ENCODE results near the gene ADPRS. TPM values are rescaled to one million over a fixed set of nuclear protein-coding genes. Genes with fewer than 3 reads are reported as not detected.

The ADPRS gene
- total RNA-seq, 1 experiment from 2014 or later = 30.0 TPM

DNA sequence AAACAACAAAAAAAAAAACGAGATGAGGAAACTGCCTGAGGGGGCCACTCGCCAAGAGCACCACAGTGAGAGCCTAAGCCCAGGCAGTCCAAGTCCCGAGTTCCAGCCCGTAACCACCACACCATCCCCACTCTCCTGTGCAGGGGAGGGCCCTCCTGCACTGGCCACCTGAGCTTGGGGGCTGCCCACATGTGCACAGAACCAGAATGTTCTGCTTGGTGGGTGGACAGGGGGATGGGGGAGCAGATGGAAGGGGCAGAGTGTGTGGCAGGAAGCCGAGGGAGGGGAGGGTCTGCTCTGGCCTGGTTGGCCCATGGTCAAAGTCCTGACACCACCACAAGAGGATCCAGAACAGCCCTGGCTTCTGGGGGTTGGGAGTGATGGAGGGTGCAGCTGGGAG, 17.6 kb downstream of the ADPRS start:
- H3K4me2 ChIP-seq = no peak overlapping the region
- BruUV-seq (replicated peaks) = no TSS peak
- DNase-seq = no peak
- ChIA-PET POLR2A (ENCODE audit: unreplicated experiment) (no interaction called here), CTCF (no interaction called here)
- H3K9me2 ChIP-seq (ENCODE audit: insufficient read depth) = no peaks in the 10 kb centered on the region
- no peaks in the 10 kb centered on the region; the same call in 1 of the 2 replicates for H3F3A ChIP-seq (ENCODE audit: insufficient read depth, low read depth)
- no peak overlapping the region for H3K27ac ChIP-seq
- H3K4me1 ChIP-seq (replicated peaks; ENCODE audit: insufficient read depth) = peaks cover 17% of the 10 kb centered on the region
- no peaks in the 10 kb centered on the region for H3K79me2 ChIP-seq (ENCODE audit: low read depth)
- no peak overlapping the region for H2AFZ ChIP-seq
- TF ChIP-seq CTCF (conservative IDR thresholded peaks at IDR 0.05) (no peak), EZH2 (IDR thresholded peaks at IDR 0.05; ENCODE audit: low read depth) (no peak)
- no peaks in the 10 kb centered on the region for H3K9me3 ChIP-seq (ENCODE audit: insufficient read depth, low read depth)
- H3K4me3 ChIP-seq = no peak overlapping the region
- intact Hi-C loops (cut with micrococcal nuclease; ENCODE audit: unreplicated experiment) = no loop called here
- H4K20me1 ChIP-seq (ENCODE audit: insufficient read depth) = no peaks in the 10 kb centered on the region
- H3K27me3 ChIP-seq (ENCODE audit: insufficient read depth, low read depth) = no peaks in the 10 kb centered on the region
- no peaks in the 10 kb centered on the region for H3K36me3 ChIP-seq (ENCODE audit: low read depth)

DNA sequence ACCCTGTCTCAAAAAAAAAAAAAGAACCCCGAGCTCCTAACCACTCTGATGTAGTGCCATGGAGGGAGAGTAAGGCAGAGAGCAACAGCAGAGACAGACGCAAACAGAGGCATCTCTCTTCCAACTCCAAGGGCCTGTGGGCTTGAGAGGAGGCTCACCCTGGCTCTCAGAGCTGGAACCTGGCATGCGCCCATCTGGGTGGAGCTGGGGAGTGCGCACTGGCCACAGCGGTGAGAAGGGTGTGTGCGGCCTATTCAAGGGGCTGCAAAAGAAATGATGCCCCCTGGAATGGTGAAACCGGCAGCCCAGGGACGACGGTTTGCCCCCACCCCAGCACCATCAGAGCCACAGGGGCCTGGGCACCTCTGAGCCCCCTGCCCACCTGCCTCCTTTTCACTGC, 18.7 kb downstream of the ADPRS start:
- H3K4me2 ChIP-seq = no peak overlapping the region
- intact Hi-C loops (cut with micrococcal nuclease; ENCODE audit: unreplicated experiment) = no loop called here
- no peaks in the 10 kb centered on the region for H3K79me2 ChIP-seq (ENCODE audit: low read depth)
- DNase-seq = no peak
- H3K36me3 ChIP-seq (ENCODE audit: low read depth) = no peaks in the 10 kb centered on the region
- no peak overlapping the region for H3K4me3 ChIP-seq
- no TSS peak for BruUV-seq (replicated peaks)
- H3K4me1 ChIP-seq (replicated peaks; ENCODE audit: insufficient read depth) = peaks cover 17% of the 10 kb centered on the region
- no peaks in the 10 kb centered on the region; the same call in 1 of the 2 replicates for H3F3A ChIP-seq (ENCODE audit: insufficient read depth, low read depth)
- no peak overlapping the region for H3K27ac ChIP-seq
- no peaks in the 10 kb centered on the region for H3K9me2 ChIP-seq (ENCODE audit: insufficient read depth)
- POLR2A ChIA-PET (ENCODE audit: unreplicated experiment) = interaction anchor here (0.6 to 0.7 kb wide), 3 partner anchors 10 to 744 kb away, joined by 3 to 9 read pairs (median 3); no protein-coding TSS in a partner anchor
- H2AFZ ChIP-seq = no peak overlapping the region
- TF ChIP-seq EZH2 (IDR thresholded peaks at IDR 0.05; ENCODE audit: low read depth) (no peak), CTCF (conservative IDR thresholded peaks at IDR 0.05) (no peak)
- H3K27me3 ChIP-seq (ENCODE audit: insufficient read depth, low read depth) = no peaks in the 10 kb centered on the region
- H4K20me1 ChIP-seq (ENCODE audit: insufficient read depth) = no peaks in the 10 kb centered on the region
- CTCF ChIA-PET = no interaction called here
- H3K9me3 ChIP-seq (ENCODE audit: insufficient read depth, low read depth) = no peaks in the 10 kb centered on the region

DNA sequence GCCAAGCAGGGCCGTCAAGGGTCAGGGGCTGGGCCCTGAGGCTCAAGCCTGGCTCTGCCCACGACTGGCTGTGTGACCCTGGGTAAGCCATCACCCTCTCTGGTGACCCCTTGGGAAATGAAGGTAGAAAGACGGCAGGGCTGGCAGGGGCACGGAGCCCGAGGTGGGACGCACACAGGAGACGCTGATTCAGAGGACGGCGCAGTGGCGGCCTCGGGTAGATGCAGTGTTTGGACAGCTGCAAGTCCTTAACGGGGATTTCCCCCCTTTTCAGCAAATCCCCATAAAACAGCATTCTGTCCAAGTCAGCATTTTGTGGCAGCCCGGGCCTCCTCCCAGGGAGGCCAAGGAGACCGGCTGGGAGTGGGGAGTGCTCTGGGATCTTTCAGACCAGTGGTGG, 19.6 kb downstream of the ADPRS start:
- Histone ChIP-seq H3K27ac (no peak overlapping the region), H3F3A (ENCODE audit: insufficient read depth, low read depth) (no peaks in the 10 kb centered on the region; the same call in 1 of the 2 replicates), H3K9me3 (ENCODE audit: insufficient read depth, low read depth) (no peaks in the 10 kb centered on the region), H3K4me3 (no peak overlapping the region), H3K79me2 (ENCODE audit: low read depth) (no peaks in the 10 kb centered on the region), H3K4me2 (peak overlapping the region; percentile 70; the same call in 1 of the 2 replicates), H3K36me3 (ENCODE audit: low read depth) (no peaks in the 10 kb centered on the region), H2AFZ (no peak overlapping the region), H3K4me1 (replicated peaks; ENCODE audit: insufficient read depth) (peaks cover 17% of the 10 kb centered on the region), H3K9me2 (ENCODE audit: insufficient read depth) (no peaks in the 10 kb centered on the region), H4K20me1 (ENCODE audit: insufficient read depth) (no peaks in the 10 kb centered on the region), H3K27me3 (ENCODE audit: insufficient read depth, low read depth) (no peaks in the 10 kb centered on the region)
- intact Hi-C loops (cut with micrococcal nuclease; ENCODE audit: unreplicated experiment) = no loop called here
- CTCF ChIA-PET = no interaction called here
- DNase-seq = no peak
- POLR2A ChIA-PET (ENCODE audit: unreplicated experiment) = no interaction called here
- TF ChIP-seq CTCF (conservative IDR thresholded peaks at IDR 0.05) (no peak), EZH2 (IDR thresholded peaks at IDR 0.05; ENCODE audit: low read depth) (no peak)
- no TSS peak for BruUV-seq (replicated peaks)
